Measurements from ENCODE around the gene FAM171A1.
"Not testable (repeated sequence)": the region's sequence is repeated elsewhere in the genome, so short reads cannot be mapped to it uniquely, and the experiment has no call there.

FAM171A1 gene

GRCh38 chr10:15405319-15405718 is 34.2 kb upstream of the FAM171A1 start:
- H3K27me3 ChIP-seq (replicated peaks; ENCODE audit: insufficient read depth, low read length) = no peaks in the 10 kb centered on the region
- TF ChIP-seq CTCF (IDR thresholded peaks at IDR 0.05; ENCODE audit: low read length) (no peak), EZH2phosphoT487 (IDR thresholded peaks at IDR 0.05; ENCODE audit: low read length) (no peak), EZH2 (optimal IDR thresholded peaks at IDR 0.05; ENCODE audit: low read depth, low read length) (no peak)
- no peak overlapping the region for H3K4me3 ChIP-seq (ENCODE audit: low read length)
- no peak overlapping the region for H3K4me2 ChIP-seq (ENCODE audit: low read depth, low read length)
- no peak overlapping the region for H2AFZ ChIP-seq (ENCODE audit: low read length)
- H3K9ac ChIP-seq (ENCODE audit: low read length) = no peak overlapping the region
- H3K36me3 ChIP-seq (replicated peaks; ENCODE audit: insufficient read depth, low read length) = no peaks in the 10 kb centered on the region
- no peaks in the 10 kb centered on the region for H3K4me1 ChIP-seq (ENCODE audit: low read length)
- no peaks in the 10 kb centered on the region for H3K9me3 ChIP-seq (replicated peaks; ENCODE audit: insufficient read depth, low read length)
- no peaks in the 10 kb centered on the region for H4K20me1 ChIP-seq (ENCODE audit: insufficient read depth, low read length)
- 0 out of 2 replicates have a peak, but pooled peaks cover 3% of the 10 kb centered on the region for H3K9me2 ChIP-seq (replicated peaks; ENCODE audit: insufficient read depth, low read length)
- no peaks in the 10 kb centered on the region for H3K79me2 ChIP-seq (ENCODE audit: low read length)
- no peak for DNase-seq
- H3K27ac ChIP-seq (ENCODE audit: low read length) = no peak overlapping the region
- no peaks in the 10 kb centered on the region for H3F3A ChIP-seq (ENCODE audit: insufficient read depth, low read length)

GRCh38 chr10:15401382-15401781 is 30.3 kb upstream of the FAM171A1 start:
- H3K27me3 ChIP-seq (replicated peaks; ENCODE audit: insufficient read depth, low read length) = no peaks in the 10 kb centered on the region
- H3K36me3 ChIP-seq (replicated peaks; ENCODE audit: insufficient read depth, low read length) = no peaks in the 10 kb centered on the region
- H3K4me2 ChIP-seq (ENCODE audit: low read depth, low read length) = no peak overlapping the region
- TF ChIP-seq CTCF (IDR thresholded peaks at IDR 0.05; ENCODE audit: low read length) (no peak), EZH2phosphoT487 (IDR thresholded peaks at IDR 0.05; ENCODE audit: low read length) (no peak)
- no peak overlapping the region for H2AFZ ChIP-seq (ENCODE audit: low read length)
- H3K9ac ChIP-seq (ENCODE audit: low read length) = no peak overlapping the region
- H4K20me1 ChIP-seq (ENCODE audit: insufficient read depth, low read length) = no peaks in the 10 kb centered on the region
- H3K9me3 ChIP-seq (replicated peaks; ENCODE audit: insufficient read depth, low read length) = no peaks in the 10 kb centered on the region
- no peak overlapping the region for H3K27ac ChIP-seq (ENCODE audit: low read length)
- 0 out of 2 replicates have a peak, but pooled peaks cover 3% of the 10 kb centered on the region for H3K9me2 ChIP-seq (replicated peaks; ENCODE audit: insufficient read depth, low read length)
- DNase-seq = no peak
- H3K4me3 ChIP-seq (ENCODE audit: low read length) = no peak overlapping the region
- no peaks in the 10 kb centered on the region for H3F3A ChIP-seq (ENCODE audit: insufficient read depth, low read length)
- H3K4me1 ChIP-seq (ENCODE audit: low read length) = no peaks in the 10 kb centered on the region
- H3K79me2 ChIP-seq (ENCODE audit: low read length) = no peaks in the 10 kb centered on the region

GRCh38 chr10:15400461-15400860 is 29.4 kb upstream of the FAM171A1 start:
- not testable (repeated sequence) for H3F3A ChIP-seq (ENCODE audit: insufficient read depth, low read length); H3K9me2 ChIP-seq (replicated peaks; ENCODE audit: insufficient read depth, low read length); H3K27me3 ChIP-seq (replicated peaks; ENCODE audit: insufficient read depth, low read length); H3K9me3 ChIP-seq (replicated peaks; ENCODE audit: insufficient read depth, low read length); H3K4me1 ChIP-seq (ENCODE audit: low read length); DNase-seq; H3K4me3 ChIP-seq (ENCODE audit: low read length); H3K4me2 ChIP-seq (ENCODE audit: low read depth, low read length); H3K36me3 ChIP-seq (replicated peaks; ENCODE audit: insufficient read depth, low read length); H2AFZ ChIP-seq (ENCODE audit: low read length); H3K79me2 ChIP-seq (ENCODE audit: low read length); H3K27ac ChIP-seq (ENCODE audit: low read length); H4K20me1 ChIP-seq (ENCODE audit: insufficient read depth, low read length); H3K9ac ChIP-seq (ENCODE audit: low read length)

GRCh38 chr10:15399060-15399661 is 28.1 kb upstream of the FAM171A1 start:
- H3K27me3 ChIP-seq (replicated peaks; ENCODE audit: insufficient read depth, low read length) = no peaks in the 10 kb centered on the region
- 0 out of 2 replicates have a peak, but pooled peaks cover 3% of the 10 kb centered on the region for H3K9me2 ChIP-seq (replicated peaks; ENCODE audit: insufficient read depth, low read length)
- no peaks in the 10 kb centered on the region for H3F3A ChIP-seq (ENCODE audit: insufficient read depth, low read length)
- no peaks in the 10 kb centered on the region for H3K4me1 ChIP-seq (ENCODE audit: low read length)
- no peaks in the 10 kb centered on the region for H4K20me1 ChIP-seq (ENCODE audit: insufficient read depth, low read length)
- no peaks in the 10 kb centered on the region for H3K79me2 ChIP-seq (ENCODE audit: low read length)
- TF ChIP-seq EZH2phosphoT487 (IDR thresholded peaks at IDR 0.05; ENCODE audit: low read length) = no peak
- TF ChIP-seq EZH2 (optimal IDR thresholded peaks at IDR 0.05; ENCODE audit: low read depth, low read length) = no peak
- no peak for TF ChIP-seq CTCF (IDR thresholded peaks at IDR 0.05; ENCODE audit: low read length)
- H3K9me3 ChIP-seq (replicated peaks; ENCODE audit: insufficient read depth, low read length) = no peaks in the 10 kb centered on the region
- H3K4me3 ChIP-seq (ENCODE audit: low read length) = no peak overlapping the region
- H3K9ac ChIP-seq (ENCODE audit: low read length) = no peak overlapping the region
- H3K4me2 ChIP-seq (ENCODE audit: low read depth, low read length) = no peak overlapping the region
- no peak overlapping the region for H3K27ac ChIP-seq (ENCODE audit: low read length)
- no peak overlapping the region for H2AFZ ChIP-seq (ENCODE audit: low read length)
- H3K36me3 ChIP-seq (replicated peaks; ENCODE audit: insufficient read depth, low read length) = no peaks in the 10 kb centered on the region
- no peak for DNase-seq
